Central memory CD8-positive, alpha-beta T cell (primary cell): ENCODE results near the gene LDLRAD4.

ENCODE experiments used
- ATAC-seq: fragments of 150-1000 bp; cut with Tn5 transposase; replicated peaks from 2 replicates; pipeline ENCODE4 v1.10.0; 2022; ENCODE audit warnings: mild to moderate bottlenecking, moderate FRiP score, moderate number of reproducible peaks; ENCODE audit not compliant: poor library complexity, severe bottlenecking; ENCODE audit errors: extremely low read depth
- DNase-seq, 2 donors: peaks; one replicate each; pipeline ENCODE4 v3.0.0; 2021; ENCODE audit warnings: low spot score in 2 of 2
- H3K27ac Mint-ChIP-seq: one replicate; pipeline ENCODE4 v1.8.0; 2022; ENCODE audit warnings: low read depth, mild to moderate bottlenecking, moderate library complexity, mixed read lengths
- H3K27me3 Mint-ChIP-seq: one replicate; pipeline ENCODE4 v1.8.0; 2022; ENCODE audit warnings: mixed read lengths
- H3K36me3 Mint-ChIP-seq: one replicate; pipeline ENCODE4 v1.8.0; 2022; ENCODE audit warnings: mild to moderate bottlenecking, moderate library complexity, mixed read lengths; ENCODE audit not compliant: insufficient read depth
- H3K4me1 Mint-ChIP-seq: one replicate; pipeline ENCODE4 v1.8.0; 2022; ENCODE audit warnings: mixed read lengths
- H3K4me3 Mint-ChIP-seq: one replicate; pipeline ENCODE4 v1.8.0; 2022; ENCODE audit warnings: mild to moderate bottlenecking, moderate library complexity, mixed read lengths
- H3K9me3 Mint-ChIP-seq: one replicate; pipeline ENCODE4 v1.8.0; 2022; ENCODE audit warnings: mixed read lengths

The LDLRAD4 gene

GRCh38 chr18:13454363-13455150 lies 236.0 kb downstream of the LDLRAD4 start:
- H3K4me1 Mint-ChIP-seq, result peaks cover 33% of the 10 kb centered on the region
- H3K27ac Mint-ChIP-seq, result no peak overlapping the region
- no peaks in the 10 kb centered on the region for H3K9me3 Mint-ChIP-seq
- DNase-seq (no peak), ATAC-seq (no peak)
- no peaks in the 10 kb centered on the region for H3K27me3 Mint-ChIP-seq
- H3K4me3 Mint-ChIP-seq, result no peak overlapping the region
- no peaks in the 10 kb centered on the region for H3K36me3 Mint-ChIP-seq

DNA sequence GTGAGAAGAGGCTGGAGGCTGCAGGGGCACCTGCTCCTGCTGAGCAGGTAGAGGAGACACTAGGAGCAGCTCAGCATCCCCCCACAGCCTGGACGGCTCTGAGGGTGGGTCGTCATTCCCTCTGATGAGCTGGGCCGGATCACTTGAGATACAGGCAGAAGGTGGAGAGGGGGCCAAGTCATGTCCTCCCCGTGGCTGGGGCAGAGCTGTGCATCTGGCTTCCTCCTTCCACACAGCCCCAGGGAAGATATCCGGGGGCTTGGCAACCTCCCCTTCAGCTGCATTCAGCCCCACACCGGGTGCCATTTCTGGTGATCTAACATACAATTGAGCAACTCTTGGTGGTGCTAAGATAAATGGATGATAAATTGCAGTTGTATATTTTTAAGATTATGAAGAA lies 236.9 kb downstream of the LDLRAD4 start:
- ATAC-seq (no peak), DNase-seq (no peak)
- Mint-ChIP-seq H3K4me1 (peaks cover 33% of the 10 kb centered on the region), H3K4me3 (peak overlapping the region; percentile 35), H3K36me3 (no peaks in the 10 kb centered on the region), H3K27me3 (no peaks in the 10 kb centered on the region), H3K9me3 (no peaks in the 10 kb centered on the region), H3K27ac (no peak overlapping the region)

DNA sequence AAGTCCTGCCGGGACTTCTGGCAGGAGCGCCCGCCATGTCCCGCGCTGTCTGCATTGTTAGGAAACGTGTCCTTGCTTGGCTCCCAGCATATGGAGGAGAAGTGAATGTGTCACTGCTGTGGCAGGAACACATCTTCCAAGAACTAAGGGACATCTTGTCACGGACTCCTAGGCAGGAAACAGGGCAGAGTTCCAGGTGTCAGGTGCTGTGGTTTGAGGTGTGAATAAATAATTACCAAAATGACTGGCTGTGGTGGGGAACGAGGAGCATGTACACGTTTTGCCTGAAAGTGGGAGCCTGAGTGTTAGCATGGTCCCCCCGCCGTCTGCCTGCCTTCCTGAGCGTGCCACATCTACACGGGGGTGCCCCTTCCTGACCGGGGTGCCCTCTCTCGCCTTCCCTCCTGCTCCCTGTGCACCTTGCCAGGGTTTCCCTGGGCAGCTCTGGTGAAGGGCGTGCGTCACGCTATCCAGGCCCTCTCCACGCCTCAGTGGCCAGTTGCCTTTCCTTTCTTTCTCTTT lies 237.5 kb downstream of the LDLRAD4 start:
- Mint-ChIP-seq H3K27me3 (no peaks in the 10 kb centered on the region), H3K4me3 (peak overlapping the region; percentile 35), H3K9me3 (no peaks in the 10 kb centered on the region), H3K27ac (no peak overlapping the region), H3K4me1 (peaks cover 35% of the 10 kb centered on the region), H3K36me3 (no peaks in the 10 kb centered on the region)
- ATAC-seq, result peak; percentile 56
- DNase-seq, result no peak

- H3K4me1 Mint-ChIP-seq, result peaks cover 39% of the 10 kb centered on the region
- no peaks in the 10 kb centered on the region for H3K36me3 Mint-ChIP-seq
- H3K27me3 Mint-ChIP-seq, result no peaks in the 10 kb centered on the region
- ATAC-seq, result no peak
- no peaks in the 10 kb centered on the region for H3K9me3 Mint-ChIP-seq
- no peak for DNase-seq
- peak overlapping the region; percentile 46 for H3K27ac Mint-ChIP-seq
- peak overlapping the region; percentile 35 for H3K4me3 Mint-ChIP-seq
Measured at GRCh38 chr18:13456736-13457271, 238.2 kb downstream of the LDLRAD4 start.

GRCh38 chr18:13457327-13457726 lies 238.8 kb downstream of the LDLRAD4 start:
- Mint-ChIP-seq H3K36me3 (no peaks in the 10 kb centered on the region), H3K4me1 (peaks cover 39% of the 10 kb centered on the region), H3K27me3 (no peaks in the 10 kb centered on the region), H3K9me3 (no peaks in the 10 kb centered on the region), H3K27ac (peak overlapping the region; percentile 46), H3K4me3 (no peak overlapping the region)
- no peak for DNase-seq
- no peak for ATAC-seq

- ATAC-seq (no peak), DNase-seq (no peak)
- no peaks in the 10 kb centered on the region for H3K9me3 Mint-ChIP-seq
- H3K27ac Mint-ChIP-seq, result no peak overlapping the region
- H3K36me3 Mint-ChIP-seq, result peaks cover 2% of the 10 kb centered on the region
- H3K27me3 Mint-ChIP-seq, result no peaks in the 10 kb centered on the region
- H3K4me1 Mint-ChIP-seq, result peaks cover 51% of the 10 kb centered on the region
- H3K4me3 Mint-ChIP-seq, result no peak overlapping the region
Measured at GRCh38 chr18:13460946-13461345, 242.4 kb downstream of the LDLRAD4 start.

- H3K36me3 Mint-ChIP-seq, result peaks cover 4% of the 10 kb centered on the region
- ATAC-seq (no peak), DNase-seq (no peak)
- H3K27ac Mint-ChIP-seq, result no peak overlapping the region
- no peaks in the 10 kb centered on the region for H3K9me3 Mint-ChIP-seq
- peaks cover 51% of the 10 kb centered on the region for H3K4me1 Mint-ChIP-seq
- H3K27me3 Mint-ChIP-seq, result no peaks in the 10 kb centered on the region
- H3K4me3 Mint-ChIP-seq, result no peak overlapping the region
Measured at GRCh38 chr18:13461469-13461868, 242.9 kb downstream of the LDLRAD4 start.

DNA sequence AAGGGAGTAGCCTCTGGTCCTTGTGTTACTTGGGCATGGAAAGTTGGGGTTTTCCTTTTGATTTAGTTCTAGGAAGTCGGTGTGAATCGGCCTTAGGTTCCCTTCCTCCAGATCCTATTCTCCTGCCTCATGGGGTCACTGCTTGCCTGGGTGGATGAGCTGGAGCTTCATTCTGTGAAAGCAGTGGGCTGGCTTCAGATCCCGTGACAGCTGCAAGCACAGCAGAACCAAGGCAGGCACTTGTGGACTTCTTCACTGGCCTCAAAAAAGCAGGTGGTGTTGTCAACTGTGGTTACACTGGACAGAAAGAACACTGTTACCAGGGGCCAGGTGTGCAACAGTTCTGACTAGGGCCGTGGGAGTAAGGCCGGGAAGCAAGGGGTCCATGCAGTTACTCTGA lies 243.4 kb downstream of the LDLRAD4 start:
- Mint-ChIP-seq H3K36me3 (peaks cover 4% of the 10 kb centered on the region), H3K4me1 (peaks cover 52% of the 10 kb centered on the region), H3K4me3 (no peak overlapping the region), H3K27me3 (no peaks in the 10 kb centered on the region), H3K27ac (peak overlapping the region; percentile 73), H3K9me3 (no peaks in the 10 kb centered on the region)
- ATAC-seq (no peak), DNase-seq (no peak)

GRCh38 chr18:13462686-13463085 lies 244.1 kb downstream of the LDLRAD4 start:
- peaks cover 4% of the 10 kb centered on the region for H3K36me3 Mint-ChIP-seq
- no peak overlapping the region for H3K4me3 Mint-ChIP-seq
- peaks cover 53% of the 10 kb centered on the region for H3K4me1 Mint-ChIP-seq
- peaks cover 2% of the 10 kb centered on the region for H3K9me3 Mint-ChIP-seq
- H3K27me3 Mint-ChIP-seq, result no peaks in the 10 kb centered on the region
- DNase-seq, result no peak
- H3K27ac Mint-ChIP-seq, result peak overlapping the region; percentile 92
- ATAC-seq, result no peak

- Mint-ChIP-seq H3K27me3 (no peaks in the 10 kb centered on the region), H3K27ac (peak overlapping the region; percentile 92), H3K9me3 (peaks cover 6% of the 10 kb centered on the region), H3K4me3 (peak overlapping the region; percentile 88), H3K4me1 (peaks cover 56% of the 10 kb centered on the region), H3K36me3 (peaks cover 4% of the 10 kb centered on the region)
- ATAC-seq, result no peak
- no peak for DNase-seq
Measured at GRCh38 chr18:13463526-13464210, 245.1 kb downstream of the LDLRAD4 start.

DNA sequence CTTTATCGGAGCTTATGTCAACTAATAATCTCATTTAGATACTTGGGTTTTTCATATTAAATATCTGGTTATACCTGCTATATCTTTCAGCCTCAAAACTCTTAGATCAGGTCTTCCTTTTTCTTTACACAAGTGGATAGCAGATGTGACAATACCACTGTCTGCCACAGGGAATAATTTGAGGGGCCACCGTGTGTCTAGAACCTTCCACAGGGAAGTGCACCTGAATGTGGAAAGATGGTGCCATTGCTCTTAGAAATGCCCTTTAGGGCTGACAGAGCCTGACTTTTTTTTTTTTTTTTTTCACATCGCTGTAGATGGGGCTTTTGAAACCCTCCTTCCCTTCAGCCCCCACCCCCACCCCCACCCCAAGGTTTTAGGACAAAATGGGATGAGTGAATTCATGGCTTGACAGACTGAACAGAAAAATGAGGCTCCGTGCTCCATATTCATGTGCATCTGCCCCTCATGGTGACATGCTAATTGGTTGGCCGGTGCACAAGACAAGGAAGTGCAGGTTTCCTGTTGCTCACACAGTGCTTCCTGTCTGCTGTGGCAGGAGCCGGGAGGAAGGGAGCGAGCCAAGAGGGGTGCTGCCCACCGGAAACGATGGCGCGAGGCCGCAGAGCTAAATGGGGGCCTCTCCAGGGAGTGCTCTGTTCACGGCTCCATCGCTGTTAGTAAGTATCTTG lies 246.0 kb downstream of the LDLRAD4 start:
- peaks cover 62% of the 10 kb centered on the region for H3K4me1 Mint-ChIP-seq
- DNase-seq (peak; percentile 23 to 49), ATAC-seq (peak; percentile 87)
- peaks cover 4% of the 10 kb centered on the region for H3K36me3 Mint-ChIP-seq
- peak overlapping the region; percentile 88 for H3K4me3 Mint-ChIP-seq
- H3K27ac Mint-ChIP-seq, result peak overlapping the region; percentile 92
- peaks cover 6% of the 10 kb centered on the region for H3K9me3 Mint-ChIP-seq
- no peaks in the 10 kb centered on the region for H3K27me3 Mint-ChIP-seq

GRCh38 chr18:13465124-13465446 lies 246.5 kb downstream of the LDLRAD4 start:
- H3K9me3 Mint-ChIP-seq, result peaks cover 6% of the 10 kb centered on the region
- DNase-seq (no peak), ATAC-seq (no peak)
- peak overlapping the region; percentile 92 for H3K27ac Mint-ChIP-seq
- H3K36me3 Mint-ChIP-seq, result peaks cover 4% of the 10 kb centered on the region
- peak overlapping the region; percentile 88 for H3K4me3 Mint-ChIP-seq
- peaks cover 64% of the 10 kb centered on the region for H3K4me1 Mint-ChIP-seq
- H3K27me3 Mint-ChIP-seq, result no peaks in the 10 kb centered on the region
